Activated CD4-positive, alpha-beta T cell treated with anti-CD3 and anti-CD28 coated beads for 4 hours (primary cell): ENCODE data around the gene ZDHHC12.
"Not testable (repeated sequence)": the region's sequence is repeated elsewhere in the genome, so short reads cannot be mapped to it uniquely, and the experiment has no call there.

Source experiments
- DNase-seq, 2 donors: peaks; one replicate each; pipeline ENCODE4 v3.0.0-alpha.2; 2020

ZDHHC12 gene

DNA sequence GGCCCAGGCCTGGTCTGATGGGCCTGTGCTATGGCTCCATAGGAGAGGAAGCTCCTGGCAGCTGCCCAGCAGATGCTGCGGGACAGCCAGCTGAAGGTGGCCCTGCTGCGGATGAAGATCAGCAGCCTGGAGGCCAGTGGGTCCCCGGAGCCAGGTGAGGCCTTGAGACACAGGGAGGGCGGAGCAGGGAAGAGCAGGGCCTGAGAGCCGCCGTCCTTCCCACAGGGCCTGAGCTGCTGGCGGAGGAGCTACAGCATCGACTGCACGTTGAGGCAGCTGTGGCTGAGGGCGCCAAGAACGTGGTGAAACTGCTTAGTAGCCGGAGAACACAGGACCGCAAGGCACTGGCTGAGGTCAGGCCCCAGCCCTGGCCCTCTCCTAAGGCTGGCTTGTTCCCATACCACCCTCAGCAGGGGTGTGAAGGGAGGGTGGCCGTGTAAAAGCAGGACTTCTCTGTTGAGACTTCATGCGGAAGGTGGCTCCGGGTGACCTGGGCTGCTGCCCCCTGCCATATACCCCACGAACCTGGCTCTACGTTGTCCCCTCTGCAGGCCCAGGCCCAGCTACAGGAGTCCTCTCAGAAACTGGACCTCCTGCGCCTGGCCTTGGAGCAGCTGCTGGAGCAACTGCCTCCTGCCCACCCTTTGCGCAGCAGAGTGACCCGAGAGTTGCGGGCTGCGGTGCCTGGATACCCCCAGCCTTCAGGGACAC is 17.1 kb downstream of the ZDHHC12 start:
- DNase-seq, result no peak

DNA sequence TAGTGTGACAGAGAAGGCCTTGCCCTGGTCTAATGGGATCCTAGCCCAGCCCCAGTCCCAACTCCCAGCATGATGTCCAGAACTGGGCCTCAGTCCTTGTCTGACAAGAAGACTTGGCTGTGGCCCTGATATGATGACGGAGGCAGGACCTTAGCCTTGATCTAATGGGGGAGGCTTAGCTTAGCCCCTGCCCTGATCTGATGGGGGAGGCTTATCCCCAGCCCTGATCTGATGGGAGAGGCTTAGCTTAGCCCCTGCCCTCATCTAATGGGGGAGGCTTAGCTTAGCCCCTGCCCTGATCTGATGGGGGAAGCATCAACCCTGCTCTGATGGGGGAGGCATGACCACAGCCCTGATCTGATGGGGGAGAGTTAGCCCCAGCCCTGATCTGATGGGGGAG is 17.9 kb downstream of the ZDHHC12 start:
- no peak for DNase-seq

DNA sequence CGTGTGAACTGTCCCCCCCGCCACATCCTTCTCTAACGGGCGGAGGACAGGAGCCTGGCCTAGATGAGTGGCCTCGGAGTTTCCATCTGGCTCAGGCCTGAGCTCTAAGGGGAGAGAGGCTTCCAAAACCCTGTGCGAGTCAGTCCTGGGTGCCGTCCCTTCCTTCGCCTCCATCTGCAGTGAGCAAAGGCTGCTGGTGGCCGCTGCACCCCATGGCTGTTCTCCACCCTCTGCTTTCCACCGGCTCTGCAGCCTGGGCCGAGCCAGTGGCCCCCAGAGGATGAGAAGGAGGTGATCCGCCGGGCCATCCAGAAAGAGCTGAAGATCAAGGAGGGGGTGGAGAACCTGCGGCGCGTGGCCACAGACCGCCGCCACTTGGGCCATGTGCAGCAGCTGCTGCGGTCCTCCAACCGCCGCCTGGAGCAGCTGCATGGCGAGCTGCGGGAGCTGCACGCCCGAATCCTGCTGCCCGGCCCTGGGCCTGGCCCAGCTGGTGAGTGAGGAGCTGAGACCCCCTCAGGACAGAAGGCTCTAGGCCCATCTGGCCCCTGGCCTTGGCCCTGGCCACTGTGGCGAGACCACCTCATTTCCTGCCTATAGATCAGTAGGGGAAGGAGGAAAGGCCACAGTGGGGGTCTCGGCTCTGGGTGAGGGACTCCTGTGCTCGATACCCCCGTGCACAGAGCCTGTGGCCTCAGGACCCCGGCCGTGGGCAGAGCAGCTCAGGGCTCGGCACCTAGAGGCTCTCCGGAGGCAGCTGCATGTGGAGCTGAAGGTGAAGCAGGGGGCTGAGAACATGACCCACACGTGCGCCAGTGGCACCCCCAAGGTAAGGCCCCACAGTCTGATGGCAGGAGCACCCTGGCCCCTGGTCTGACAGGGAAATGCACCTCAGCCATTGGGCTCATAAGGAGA is 18.6 kb downstream of the ZDHHC12 start:
- DNase-seq, result no peak

DNA sequence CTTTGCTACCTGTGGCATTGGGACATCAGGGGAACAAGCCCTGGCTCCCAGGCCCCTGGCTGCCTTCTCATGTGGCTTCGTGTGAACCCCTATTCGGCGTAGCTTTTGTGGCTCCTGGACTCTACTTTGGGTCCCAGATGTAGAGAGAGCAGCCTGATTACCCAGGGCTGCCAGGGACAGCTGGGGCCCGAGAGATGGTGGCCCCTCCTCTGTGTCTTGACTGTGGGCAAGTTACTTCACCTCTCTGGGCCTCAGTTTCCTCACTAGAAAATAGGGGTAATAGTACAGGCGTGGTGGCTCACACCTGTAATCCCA is 19.6 kb downstream of the ZDHHC12 start:
- no peak for DNase-seq

DNA sequence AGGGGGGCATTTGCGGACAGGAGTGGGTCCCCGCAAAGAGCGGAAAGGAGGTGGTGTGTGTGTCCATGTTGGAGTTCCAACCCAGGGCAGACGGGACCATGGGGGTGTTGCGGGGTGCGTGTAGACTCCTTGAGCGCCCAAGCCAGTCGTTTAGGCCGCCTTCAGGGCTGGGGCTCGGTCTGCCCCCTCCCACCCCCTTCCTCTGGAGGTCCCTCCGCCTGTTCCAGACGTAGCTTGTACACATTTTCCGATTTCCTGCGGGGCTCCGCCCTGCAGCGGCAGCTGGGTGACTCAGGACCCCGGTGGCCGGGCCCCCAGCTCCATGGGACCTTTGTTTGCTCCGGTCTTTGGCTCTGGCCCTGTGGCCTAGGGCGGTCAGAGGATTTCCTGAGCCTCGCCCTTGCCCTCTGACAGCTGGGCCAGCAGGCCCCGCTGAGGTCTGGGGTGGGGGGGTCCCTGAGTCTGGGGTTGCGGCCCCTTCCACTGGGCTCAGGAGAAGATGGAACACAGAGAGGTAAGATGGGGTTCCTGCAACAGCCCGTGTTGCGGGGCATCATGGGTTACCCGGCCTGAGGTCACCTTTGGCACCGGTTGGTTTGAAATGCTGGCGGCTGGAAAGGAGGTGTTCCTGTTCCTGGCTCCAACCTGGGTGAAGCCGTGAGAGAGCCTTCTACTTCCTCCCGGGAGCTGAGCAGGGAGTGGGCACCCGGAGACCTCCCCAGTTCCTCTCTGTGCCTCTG is 20.1 kb downstream of the ZDHHC12 start:
- no peak for DNase-seq

DNA sequence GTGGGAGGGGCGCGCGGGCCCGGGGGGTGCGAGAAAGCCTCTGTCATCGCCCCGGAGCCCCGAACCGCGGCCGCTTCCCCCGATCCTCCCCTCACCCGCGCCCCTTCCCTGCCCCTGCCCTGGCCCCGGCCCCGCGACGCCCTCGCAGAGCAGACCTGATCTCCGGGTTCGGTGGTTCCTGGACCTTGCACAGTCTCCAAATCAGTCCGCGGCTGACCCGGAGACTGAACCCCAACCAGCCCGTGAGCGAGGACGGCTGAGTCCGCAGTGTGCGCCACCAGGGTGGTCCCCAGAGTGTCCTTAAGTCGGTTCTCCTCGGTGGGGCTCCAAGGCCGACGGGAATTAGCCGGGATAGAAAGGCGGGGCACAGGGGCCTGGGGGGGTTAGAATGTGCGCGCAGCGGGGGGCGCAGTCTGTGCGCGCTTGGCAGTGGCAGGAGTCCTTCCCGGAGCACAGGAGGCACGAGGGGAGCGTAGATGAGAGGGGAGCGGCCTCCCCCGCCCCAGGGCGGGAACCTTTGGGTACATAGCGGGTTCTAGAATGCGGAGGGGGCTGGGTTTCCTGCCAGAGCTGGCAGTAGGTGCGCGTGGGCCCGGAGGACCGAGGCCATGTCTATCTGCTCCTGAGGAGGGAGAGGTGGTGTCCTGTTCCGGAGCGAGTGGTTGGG is 20.8 kb downstream of the ZDHHC12 start:
- DNase-seq, result peak in 1 of 2 donors; percentile 22

DNA sequence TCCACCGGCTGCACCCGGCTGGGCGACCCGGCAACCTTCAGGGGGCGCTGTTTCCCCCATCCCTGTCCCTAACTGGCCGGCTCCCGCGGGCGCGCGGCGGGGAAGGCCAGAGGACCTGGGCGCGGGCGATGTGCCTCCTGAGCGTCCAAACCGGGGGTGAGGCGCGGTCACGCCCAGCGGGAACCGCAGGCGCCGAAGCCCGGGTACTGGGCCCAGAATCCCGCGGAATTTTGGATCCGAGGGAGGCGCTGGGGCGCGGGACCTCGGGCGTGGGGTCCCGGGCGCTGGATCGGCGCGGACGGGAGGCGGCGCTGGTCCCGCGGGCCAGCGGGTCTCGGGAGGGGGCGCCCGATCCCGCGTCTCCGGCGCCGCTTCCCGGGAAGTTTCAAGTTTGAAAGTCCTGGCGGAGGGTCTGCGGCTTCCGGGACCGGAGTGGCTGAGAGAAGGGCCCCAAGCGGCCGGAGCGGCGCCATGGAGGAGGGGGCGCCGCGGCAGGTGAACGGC is 21.4 kb downstream of the ZDHHC12 start, which contains the start of gene PKN3:
Gene PKN3, plus strand, starts transcription at position 59 of the 504 bp plus-strand sequence. Its CDS starts 413 bp downstream, at position 472.
- peak; percentile 83 to 85 for DNase-seq

DNA sequence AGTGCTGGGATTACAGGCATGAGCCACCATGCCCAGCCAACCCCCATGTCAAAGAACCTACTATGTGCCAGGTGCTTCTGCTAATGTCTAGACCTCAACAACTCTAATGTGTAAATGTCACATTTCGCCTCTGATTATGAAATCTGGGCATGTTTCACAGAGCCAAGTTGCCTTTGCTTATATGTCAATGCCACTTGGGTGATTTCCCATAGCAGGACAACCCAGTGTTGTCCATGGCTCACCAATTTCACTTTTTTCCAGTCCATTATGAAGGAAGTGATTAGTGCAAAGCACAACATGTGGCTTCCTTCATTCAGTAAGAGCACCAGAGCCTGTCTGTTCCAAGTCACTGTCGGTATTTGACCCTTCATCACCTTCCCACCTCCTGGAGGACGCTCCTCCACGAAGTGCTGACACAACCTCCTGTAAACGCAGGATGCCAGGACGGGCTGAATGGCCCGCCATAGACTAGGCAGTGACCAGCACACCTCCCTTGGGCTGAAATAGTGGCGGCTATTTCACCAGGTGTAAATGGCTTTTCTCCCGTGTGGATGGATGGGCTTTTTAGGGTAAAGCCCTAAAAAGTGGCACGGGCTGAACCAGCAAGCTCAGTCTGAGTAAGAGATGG is 22.6 kb downstream of the ZDHHC12 start:
- no peak for DNase-seq

DNA sequence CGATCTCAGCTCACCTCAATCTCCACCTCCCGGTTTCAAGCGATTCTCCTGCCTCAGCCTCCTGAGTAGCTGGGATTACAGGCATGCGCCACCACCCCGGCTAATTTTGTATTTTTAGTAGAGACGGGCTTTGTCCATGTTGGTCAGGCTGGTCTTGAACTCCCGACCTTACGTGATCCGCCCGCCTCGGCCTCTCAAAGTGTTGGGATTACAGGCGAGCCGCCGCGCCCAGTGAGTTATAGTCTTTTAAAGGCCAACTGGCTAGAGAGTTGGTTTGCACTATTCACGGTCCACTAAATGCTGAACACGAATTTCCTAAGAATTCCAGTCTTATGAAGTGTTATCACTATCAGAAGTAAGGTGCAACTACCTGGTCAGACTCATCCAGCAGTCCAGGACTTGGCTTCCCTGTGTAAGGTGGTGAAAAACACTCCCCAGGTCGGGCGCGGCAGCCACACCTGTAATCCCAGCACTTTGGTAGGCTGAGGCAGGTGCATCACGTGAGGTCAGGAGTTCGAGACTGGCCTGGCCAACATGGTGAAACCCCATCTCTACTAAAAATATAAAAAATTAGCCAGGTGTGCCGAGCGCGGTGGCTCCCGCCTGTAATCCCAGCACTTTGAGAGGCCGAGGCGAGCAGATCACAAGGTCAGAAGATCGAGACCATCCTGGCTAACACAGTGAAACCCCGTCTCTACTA is 24.7 kb downstream of the ZDHHC12 start:
- not testable (repeated sequence) for DNase-seq

DNA sequence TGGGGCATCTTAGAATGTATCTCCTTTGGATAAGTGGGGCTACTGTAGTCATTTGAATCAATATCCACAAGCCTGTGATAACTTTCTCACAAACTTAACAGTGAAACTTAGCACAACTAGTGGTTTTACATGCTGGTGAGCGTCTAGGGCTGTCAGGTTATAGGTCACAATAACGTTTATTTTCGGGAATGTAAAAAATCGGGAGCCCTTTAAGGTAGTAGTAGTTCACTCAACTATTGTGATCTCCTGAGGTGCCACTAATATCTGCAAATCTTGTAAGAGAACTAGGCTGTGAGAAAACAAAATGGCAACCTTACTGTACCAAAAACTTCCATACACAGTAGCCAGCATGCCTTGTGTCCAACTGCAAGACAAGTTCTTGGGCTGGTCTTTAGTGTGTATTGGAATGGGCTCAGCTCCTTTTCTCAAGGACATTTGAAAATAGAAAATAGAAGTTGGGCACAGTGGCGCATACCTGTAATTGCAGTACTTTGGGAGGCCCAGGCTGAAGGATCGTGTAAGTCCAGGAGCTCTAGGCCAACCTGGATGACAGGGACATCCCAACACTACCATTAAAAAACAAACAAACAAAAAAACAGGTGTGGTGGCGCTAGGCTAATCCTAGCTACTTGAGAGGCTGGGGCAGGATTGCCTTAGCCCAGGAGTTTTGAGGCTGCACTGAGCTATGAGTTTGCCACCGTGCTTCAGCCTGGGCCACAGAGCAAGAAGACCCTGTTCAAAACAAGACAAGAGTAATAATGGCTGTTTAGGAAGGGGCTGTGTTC is 26.8 kb downstream of the ZDHHC12 start:
- no peak for DNase-seq

DNA sequence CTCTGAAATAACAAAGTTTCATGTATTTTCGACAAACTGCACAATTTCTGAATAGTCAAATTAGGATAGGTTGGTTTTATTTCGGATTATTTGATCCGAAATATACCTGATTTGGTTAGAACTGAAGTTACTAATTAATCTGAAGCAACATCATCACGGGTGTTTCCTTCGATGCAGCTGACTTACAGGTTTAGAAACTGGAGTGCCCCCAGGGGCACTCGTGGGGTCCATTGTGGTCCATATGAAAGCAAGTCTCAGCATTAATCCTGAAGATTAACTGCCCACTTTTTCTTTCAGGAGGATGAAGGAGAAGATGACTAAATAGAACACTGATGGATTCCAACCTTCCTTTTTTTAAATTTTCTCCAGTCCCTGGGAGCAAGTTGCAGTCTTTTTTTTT is 29.6 kb downstream of the ZDHHC12 start:
- no peak for DNase-seq

DNA sequence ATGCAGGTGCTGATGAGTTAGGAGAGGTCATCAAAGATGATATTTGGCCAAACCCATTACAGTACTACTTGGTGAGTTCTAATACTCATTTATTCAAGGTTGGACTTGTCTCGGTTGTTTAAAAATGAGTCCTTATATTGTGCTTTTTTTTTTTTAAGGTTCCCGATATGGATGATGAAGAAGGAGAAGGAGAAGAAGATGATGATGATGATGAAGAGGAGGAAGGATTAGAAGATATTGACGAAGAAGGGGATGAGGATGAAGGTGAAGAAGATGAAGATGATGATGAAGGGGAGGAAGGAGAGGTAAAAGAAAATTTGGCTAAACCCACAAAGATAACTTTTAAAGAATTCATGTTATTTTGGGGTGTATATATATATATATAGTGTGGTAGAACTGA is 30.2 kb downstream of the ZDHHC12 start:
- not testable (repeated sequence) for DNase-seq

DNA sequence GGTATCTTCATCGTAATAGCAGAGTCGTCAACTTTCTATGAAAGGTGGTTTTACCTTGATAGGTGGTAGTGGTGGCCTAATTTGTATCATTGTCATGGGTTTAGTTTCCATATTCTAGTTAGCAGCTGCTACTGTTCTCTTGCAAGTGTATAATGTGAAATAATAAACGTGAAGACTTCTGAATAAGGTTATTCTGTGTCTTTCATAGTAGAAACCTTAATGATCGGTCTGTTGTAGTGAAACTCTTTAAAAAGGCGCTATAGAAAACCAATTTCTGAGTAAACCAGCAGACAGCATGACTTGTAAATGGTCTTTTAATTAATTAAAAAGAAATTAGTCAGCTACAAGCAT is 33.3 kb downstream of the ZDHHC12 start:
- DNase-seq, result no peak

DNA sequence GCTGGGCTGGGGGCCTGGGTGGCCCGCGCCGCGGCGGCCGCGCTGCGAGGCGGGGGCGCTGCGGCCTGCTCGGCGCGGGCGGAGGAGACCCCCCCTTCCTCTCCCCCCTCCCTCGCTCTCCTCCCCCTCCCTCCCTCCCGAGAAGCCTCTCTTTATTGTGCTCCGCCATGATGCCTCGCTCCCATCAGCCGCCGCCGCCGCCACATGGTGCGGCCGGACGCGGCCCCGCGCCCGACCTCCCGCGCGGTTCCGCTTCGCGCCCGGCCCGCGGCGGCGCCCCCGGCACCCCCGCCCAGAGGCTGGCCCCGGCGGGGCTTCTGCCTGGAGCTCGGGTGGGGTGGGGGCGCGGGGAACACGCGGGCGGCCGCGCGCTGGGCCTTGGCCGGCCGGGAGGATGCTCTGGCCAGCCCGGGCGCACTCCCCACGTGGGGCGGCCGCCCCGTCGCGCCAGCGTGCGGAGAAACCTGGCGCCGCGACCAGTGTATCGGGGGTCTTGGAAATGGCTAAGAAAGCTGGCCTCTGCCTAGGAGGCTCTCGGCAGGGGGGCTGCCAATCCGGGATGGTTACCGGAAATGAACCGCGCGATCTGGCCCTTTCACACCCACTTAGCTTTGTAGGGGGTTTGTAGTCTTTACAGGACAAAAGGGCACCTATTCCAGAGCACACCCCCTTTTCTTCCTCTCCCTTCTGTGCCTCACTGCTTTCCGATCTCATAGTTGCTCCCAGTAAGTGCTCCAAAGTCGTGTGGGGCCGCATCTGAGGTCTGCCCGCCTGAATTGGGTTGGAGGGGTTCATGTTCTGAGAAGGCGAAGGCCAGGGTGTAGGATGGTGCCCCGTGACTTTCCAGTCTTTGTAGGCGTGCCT is 33.9 kb downstream of the ZDHHC12 start:
- peak; percentile 63 to 66 for DNase-seq

DNA sequence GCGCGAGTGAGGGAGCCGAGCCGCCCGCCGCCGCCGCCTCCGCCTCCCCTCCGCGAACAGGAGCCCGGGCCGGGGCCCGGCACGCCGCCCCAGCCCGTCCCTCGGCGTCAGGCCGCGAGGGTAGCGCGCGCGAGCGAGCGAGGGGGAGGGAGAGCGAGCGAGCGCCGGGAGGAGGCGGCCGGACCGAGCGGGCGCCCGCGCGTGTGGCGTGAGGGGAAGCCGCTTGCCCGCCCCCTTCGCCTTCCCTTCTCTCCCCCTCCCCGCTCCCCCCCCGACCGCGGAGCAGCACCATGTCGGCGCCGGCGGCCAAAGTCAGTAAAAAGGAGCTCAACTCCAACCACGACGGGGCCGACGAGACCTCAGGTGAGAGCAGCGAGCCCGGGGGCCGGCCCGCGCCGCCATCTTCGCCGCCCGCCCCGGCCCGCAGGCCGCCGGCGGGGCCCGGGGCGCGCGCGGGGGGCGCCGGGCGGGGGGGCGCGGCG is 34.6 kb downstream of the ZDHHC12 start:
- DNase-seq, result peak in 1 of 2 donors; percentile 55

DNA sequence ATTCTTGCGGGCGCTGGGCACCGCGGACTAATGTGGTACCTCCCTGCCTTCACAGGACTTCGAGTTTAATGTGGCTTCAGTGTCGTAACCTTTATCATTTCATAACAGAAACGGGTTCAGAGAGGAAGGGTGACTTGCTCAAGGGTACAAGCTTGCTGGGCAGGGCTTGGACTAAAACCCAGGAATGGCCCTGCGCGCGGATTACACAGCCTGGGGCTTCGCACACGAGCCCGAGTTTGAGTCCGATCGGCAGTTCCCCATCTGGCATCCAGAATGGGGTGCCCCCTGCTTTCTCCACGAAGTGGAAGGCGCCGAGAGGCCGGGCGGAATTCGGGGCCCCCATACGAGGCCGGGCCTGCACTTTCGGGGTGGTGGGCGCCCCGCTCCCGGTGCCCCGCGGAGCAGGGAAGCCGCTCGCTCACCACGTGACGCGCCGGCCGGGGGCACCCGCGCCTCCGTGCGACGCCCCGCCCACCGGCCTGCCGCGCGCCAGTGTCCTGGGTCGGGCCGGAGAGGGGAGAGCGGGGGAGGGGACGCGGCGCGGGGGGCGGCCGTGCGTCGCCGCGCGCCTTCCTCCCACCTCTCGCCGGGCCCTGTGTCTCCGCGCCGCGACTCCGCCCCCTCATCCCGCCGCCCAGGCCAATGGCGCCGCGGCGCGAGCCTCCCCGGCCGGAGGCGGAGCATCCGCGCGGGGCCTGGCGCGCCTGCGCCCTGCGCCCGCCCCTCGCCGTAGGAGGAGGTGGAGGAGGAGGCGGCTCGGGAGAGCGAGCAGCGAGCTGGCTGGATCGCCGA is 35.2 kb downstream of the ZDHHC12 start, which contains the start of gene SET:
Gene SET, plus strand, starts transcription at position 722 of the 792 bp plus-strand sequence. CDS start 361 bp downstream, outside the sequence.
- DNase-seq, result peak; percentile 90 to 93

DNA sequence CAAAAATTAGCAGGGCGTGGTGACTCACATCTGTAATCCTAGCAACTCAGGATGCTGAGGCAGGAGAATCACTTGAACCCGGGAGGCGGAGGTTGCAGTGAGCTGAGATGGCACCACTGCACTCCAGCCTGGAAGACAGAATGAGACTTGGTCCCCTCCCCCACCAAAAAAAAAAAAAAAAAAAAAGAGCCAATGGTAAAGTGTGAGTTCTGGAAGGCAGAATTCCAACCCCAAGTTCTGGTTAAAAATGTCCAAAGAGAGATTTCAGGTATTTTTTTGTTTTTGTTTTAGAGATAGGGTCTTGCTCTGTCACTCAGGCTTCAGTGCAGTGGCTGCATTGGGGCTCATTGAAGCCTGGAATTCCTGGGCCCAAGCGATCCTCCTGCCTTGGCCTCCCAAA is 36.5 kb downstream of the ZDHHC12 start:
- DNase-seq, result no peak
